ENCODE results near the gene DIDO1.
A peak's percentile ranks its signal among the peaks of the same experiment; 100 is the strongest.
"Not testable (repeated sequence)": the region's sequence is repeated elsewhere in the genome, so short reads cannot be mapped to it uniquely, and the experiment has no call there.

DIDO1 gene

DNA sequence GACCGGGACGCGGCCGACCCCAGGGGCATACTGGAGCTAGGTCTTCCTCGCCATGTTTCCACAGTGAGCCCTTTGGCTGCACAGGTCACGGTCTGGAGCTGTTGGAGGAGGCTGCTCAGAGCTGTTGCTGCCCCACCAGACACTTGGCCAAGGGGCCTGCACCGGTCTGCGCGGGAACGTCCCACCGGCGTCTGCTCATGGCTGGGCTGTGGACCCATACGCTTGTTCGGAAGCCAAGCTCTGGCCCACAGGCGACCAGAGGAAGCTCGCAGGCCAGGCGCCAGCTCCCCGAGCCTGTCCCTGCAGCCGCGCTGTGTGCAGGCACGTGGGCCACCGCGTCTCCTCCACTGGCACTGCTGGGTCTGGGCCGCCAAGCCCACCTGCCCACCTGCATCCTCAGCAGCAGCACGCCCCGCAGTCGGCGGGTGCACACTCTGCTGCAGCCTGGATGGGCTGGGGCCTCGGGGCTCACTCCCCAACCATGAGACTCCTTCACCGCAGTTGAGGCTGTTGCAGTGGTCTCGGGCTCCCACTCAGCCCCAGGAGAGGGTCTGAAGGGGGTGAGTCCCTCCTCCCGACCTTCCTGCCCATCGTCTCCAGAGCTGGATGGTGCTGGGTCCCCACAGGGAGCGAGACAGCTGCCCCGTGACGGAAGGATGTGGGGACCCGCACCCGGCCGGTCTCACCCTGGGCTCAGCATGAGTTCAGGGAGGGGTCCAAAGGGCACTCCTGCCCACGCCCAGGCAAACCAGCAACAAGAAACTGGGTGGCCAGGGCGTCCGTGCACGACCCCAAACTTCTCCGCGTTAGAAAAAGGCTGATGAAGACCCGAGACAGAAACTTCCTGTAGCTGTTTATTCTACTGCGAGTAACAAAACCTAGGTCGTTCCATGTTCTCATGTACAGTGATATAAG, 49.1 kb downstream of the DIDO1 start:
- Mint-ChIP-seq H3K27ac (peak overlapping the region; percentile 53), H3K9me3 (no peaks in the 10 kb centered on the region), H3K27me3 (peaks cover 20% of the 10 kb centered on the region), H3K36me3 (ENCODE audit: low read depth) (peaks cover 39% of the 10 kb centered on the region), H3K4me1 (ENCODE audit: low read depth) (peaks cover 42% of the 10 kb centered on the region), H3K4me3 (no peak overlapping the region)
- intact Hi-C loops (cut with micrococcal nuclease), result no loop called here

GRCh38 chr20:62876501-62876901, 49.8 kb downstream of the DIDO1 start:
- Mint-ChIP-seq H3K9me3 (no peaks in the 10 kb centered on the region), H3K36me3 (ENCODE audit: low read depth) (peaks cover 33% of the 10 kb centered on the region), H3K4me1 (ENCODE audit: low read depth) (peaks cover 44% of the 10 kb centered on the region), H3K27me3 (peaks cover 20% of the 10 kb centered on the region), H3K4me3 (no peak overlapping the region), H3K27ac (peak overlapping the region; percentile 53)
- intact Hi-C loops (cut with micrococcal nuclease), result no loop called here

DNA sequence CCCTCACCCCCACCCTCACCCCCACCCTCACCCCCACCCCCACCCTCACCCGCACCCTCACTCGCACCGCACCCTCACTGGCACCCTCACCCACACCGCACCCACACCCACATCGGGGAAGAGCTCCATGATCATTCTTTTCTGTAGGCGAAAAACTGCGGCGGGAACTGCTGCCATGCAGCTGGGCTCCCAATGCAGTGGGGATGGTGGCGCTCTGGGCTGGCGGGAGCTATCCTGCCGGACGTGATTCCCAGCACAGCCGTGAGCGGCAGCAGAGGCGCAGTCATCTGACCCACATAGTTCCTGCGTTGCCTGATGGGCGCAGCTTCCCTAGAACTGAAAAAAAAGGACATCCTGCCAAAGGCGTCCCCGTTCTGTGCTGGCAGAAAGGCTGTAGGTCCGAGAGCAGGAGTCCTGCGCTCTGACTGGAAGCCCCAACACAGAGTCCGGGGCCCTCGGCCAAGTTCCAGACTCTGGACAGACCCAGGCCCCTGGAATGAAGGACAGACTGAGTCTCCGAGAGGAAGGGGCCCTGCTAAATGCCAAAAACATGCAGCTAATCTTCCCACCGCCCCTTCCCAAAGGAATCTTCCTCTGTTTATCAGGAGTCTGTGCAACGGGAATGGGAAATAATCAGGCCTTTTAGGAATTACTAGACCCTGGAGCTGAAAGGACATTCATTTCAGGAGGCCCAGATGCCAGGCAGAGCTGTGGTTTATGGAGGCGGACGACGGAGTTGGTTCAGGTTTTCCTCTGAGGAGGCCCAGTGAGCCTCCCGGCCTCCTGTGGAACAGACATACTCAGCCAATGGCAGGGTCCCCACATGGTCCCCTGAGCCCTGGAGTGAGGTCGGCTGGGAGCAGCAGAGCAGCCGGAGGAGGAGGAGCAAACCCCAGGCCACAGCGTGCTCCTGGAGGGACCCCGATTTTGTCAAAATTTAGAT, 50.6 kb downstream of the DIDO1 start:
- no peaks in the 10 kb centered on the region for H3K9me3 Mint-ChIP-seq
- H3K4me1 Mint-ChIP-seq (ENCODE audit: low read depth), result peaks cover 44% of the 10 kb centered on the region
- peaks cover 20% of the 10 kb centered on the region for H3K27me3 Mint-ChIP-seq
- intact Hi-C loops (cut with micrococcal nuclease), result no loop called here
- H3K36me3 Mint-ChIP-seq (ENCODE audit: low read depth), result peaks cover 25% of the 10 kb centered on the region
- H3K4me3 Mint-ChIP-seq, result peak overlapping the region; percentile 61
- H3K27ac Mint-ChIP-seq, result peak overlapping the region; percentile 76

DNA sequence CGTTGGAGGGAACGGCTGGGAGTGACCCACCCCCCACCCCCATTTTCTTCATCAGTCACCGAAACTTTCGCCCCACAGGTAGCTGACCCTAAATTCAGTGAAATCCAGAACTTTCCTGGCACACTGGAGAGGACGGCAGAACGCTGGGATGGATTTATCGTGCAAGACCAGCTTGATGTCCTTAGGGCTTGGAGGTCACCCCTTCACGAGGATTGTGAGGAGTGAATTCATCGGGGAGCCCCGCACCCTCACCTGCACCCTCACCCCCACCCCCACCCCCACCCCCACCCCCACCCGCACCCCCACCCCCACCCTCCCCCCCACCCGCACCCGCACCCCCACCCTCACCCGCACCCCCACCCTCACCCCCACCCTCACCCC, 51.4 kb downstream of the DIDO1 start:
- intact Hi-C loops (cut with micrococcal nuclease), result loop anchor here (5.0 kb wide), 1 partner anchor 132 kb away; the partner anchor contains the start of gene BHLHE23
- Mint-ChIP-seq H3K27me3 (peaks cover 21% of the 10 kb centered on the region), H3K36me3 (ENCODE audit: low read depth) (peaks cover 17% of the 10 kb centered on the region), H3K9me3 (no peaks in the 10 kb centered on the region), H3K4me1 (ENCODE audit: low read depth) (peaks cover 44% of the 10 kb centered on the region), H3K27ac (no peak overlapping the region), H3K4me3 (no peak overlapping the region)

- H3K4me3 Mint-ChIP-seq; H3K36me3 Mint-ChIP-seq (ENCODE audit: low read depth); H3K27ac Mint-ChIP-seq; H3K9me3 Mint-ChIP-seq: not testable (repeated sequence)
- intact Hi-C loops (cut with micrococcal nuclease), result loop anchor here (5.0 kb wide), 1 partner anchor 134 kb away; the partner anchor contains the start of gene BHLHE23
- H3K27me3 Mint-ChIP-seq, result peaks cover 21% of the 10 kb centered on the region
- peaks cover 44% of the 10 kb centered on the region for H3K4me1 Mint-ChIP-seq (ENCODE audit: low read depth)
These were observed 52.6 kb downstream of the DIDO1 start for GRCh38 chr20:62873681-62874031.

DNA sequence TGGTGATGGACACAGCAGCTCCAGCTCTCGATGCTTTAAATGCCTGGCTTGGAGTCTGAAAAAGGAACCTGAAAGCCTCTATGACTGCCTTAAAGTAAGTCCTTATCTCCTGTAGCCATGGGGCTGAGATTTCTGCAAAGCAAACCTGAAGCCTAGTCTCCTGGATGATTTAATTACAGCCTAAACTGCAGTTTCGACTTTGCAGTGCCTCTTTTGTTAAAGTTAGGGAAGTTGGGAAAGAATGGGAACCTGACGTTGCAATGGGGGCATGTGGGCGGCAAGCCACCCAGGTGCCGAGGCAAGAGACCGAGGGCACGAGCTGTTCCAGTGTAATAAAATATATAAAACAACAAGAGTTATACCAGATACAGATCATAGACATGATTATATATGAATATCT, 53.0 kb downstream of the DIDO1 start:
- Mint-ChIP-seq H3K4me1 (ENCODE audit: low read depth) (peaks cover 44% of the 10 kb centered on the region), H3K27ac (no peak overlapping the region), H3K27me3 (peaks cover 22% of the 10 kb centered on the region), H3K9me3 (no peaks in the 10 kb centered on the region), H3K4me3 (no peak overlapping the region), H3K36me3 (ENCODE audit: low read depth) (peaks cover 4% of the 10 kb centered on the region)
- intact Hi-C loops (cut with micrococcal nuclease), result loop anchor here (5.0 kb wide), 1 partner anchor 134 kb away; the partner anchor contains the start of gene BHLHE23

DNA sequence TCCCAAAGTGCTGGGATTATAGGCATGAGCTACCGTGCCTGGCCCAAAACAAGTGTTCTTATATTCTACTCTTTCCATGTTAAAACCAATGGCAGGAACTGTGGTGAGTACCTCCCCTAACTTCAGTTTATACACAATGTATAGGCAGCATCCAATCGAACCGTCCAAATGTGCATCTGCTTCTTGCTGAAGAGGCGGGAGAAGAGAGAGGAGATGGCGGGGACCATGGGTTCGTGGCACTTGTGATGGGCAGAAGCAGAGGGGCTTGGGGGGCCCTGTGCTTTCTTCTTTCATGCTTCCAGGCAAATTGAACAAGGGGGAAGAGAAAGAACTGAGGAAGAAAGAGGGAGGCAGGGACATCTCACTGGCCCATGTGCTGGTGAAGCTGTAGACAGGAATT, 53.4 kb downstream of the DIDO1 start:
- no peaks in the 10 kb centered on the region for H3K36me3 Mint-ChIP-seq (ENCODE audit: low read depth)
- intact Hi-C loops (cut with micrococcal nuclease), result loop anchor here (5.0 kb wide), 1 partner anchor 134 kb away; the partner anchor contains the start of gene BHLHE23
- peak overlapping the region; percentile 26 for H3K27ac Mint-ChIP-seq
- H3K9me3 Mint-ChIP-seq, result no peaks in the 10 kb centered on the region
- H3K4me3 Mint-ChIP-seq, result no peak overlapping the region
- H3K27me3 Mint-ChIP-seq, result peaks cover 26% of the 10 kb centered on the region
- peaks cover 44% of the 10 kb centered on the region for H3K4me1 Mint-ChIP-seq (ENCODE audit: low read depth)

DNA sequence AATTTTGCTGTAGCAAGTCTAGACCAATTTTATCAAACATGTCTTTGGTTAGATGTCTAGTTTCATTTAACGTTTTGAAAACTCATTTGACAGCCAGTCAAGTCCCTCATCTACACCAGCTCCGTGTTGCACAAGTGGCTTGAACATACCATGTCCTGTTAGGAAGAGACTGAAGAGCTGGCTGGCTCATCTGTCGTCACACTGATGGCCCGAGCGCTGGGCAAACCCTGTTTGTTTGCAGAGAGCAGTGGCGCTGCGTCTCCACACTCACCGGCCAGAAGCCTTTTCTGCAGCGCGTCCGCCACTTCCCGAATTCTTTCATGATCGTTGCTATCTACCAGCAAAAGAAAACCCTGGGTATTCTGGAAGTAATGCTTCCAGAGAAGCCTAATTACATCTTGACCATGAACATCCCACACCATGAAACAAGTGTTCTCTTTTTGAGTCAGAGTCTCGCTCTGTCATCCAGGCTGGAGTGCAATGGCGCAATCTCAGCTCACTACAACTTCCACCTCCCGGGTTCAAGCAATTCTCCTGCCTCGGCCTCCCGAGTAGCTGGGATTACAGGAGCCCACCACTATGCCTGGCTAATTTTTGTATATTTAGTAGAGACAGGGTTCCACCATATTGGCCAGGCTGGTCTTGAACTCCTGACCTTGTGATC, 54.0 kb downstream of the DIDO1 start:
- Mint-ChIP-seq H3K4me3 (no peak overlapping the region), H3K27me3 (peaks cover 29% of the 10 kb centered on the region), H3K9me3 (no peaks in the 10 kb centered on the region), H3K27ac (peak overlapping the region; percentile 26), H3K4me1 (ENCODE audit: low read depth) (peaks cover 44% of the 10 kb centered on the region), H3K36me3 (ENCODE audit: low read depth) (no peaks in the 10 kb centered on the region)
- intact Hi-C loops (cut with micrococcal nuclease), result loop anchor here (5.0 kb wide), 1 partner anchor 135 kb away; the partner anchor contains the start of gene BHLHE23

DNA sequence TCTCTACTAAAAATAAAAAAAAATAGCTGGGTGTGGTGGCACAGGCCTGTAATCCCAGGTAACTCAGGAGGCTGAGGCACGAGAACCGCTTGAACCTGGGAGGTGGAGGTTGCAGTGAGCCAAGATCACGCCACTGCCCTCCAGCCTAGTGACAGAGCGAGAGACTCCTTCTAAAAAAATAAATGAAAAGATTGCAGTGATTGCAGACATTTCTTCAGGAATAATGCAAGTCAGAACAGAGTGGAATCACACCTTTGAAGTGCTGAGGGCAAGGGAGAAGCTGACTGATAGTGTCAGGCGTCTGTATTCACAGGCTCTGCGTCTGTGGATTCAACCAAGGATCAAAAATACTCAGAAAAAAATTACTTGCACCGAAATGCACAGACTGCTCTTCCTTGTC, 62.1 kb downstream of the DIDO1 start:
- Mint-ChIP-seq H3K4me3 (no peak overlapping the region), H3K4me1 (ENCODE audit: low read depth) (peaks cover 13% of the 10 kb centered on the region), H3K9me3 (no peaks in the 10 kb centered on the region), H3K27me3 (peaks cover 30% of the 10 kb centered on the region), H3K36me3 (ENCODE audit: low read depth) (no peaks in the 10 kb centered on the region), H3K27ac (no peak overlapping the region)
- intact Hi-C loops (cut with micrococcal nuclease), result loop anchor here (5.0 kb wide), 1 partner anchor 88 kb away; the partner anchor contains the start of gene SLC17A9

DNA sequence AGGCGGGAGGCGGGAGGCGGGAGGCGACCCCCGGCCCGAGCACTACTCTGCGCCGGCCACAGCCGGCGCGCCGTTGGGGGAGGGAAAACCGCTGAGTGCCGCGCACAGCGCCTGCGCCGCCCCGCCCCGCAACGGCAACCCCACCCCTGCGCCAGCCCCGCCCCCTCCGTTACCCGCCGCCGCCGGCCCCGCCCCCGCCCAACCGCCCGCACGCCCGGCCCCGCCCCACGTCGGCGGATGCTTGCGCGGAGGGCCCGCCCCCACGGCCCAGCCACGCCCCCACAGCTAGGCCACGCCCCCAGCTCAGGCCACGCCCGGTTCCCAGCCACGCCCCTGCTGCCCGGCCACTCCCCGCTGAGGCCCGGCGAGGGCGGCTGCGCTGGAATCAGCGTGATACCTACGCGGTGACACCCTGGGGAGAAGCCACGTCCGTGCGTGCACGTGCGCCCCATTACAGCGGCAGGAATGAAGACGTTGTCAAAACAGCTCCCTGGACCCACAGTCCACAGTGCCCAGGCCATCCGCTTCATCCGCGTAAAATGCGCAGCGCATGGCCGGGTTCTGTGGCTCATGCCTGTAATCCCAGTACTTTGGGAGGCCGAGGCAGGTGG, 64.5 kb downstream of the DIDO1 start, which contains the start of gene TCFL5:
Gene TCFL5, minus strand, starts transcription at position 97 of the 611 bp plus-strand sequence. CDS start 152 bp downstream, outside the sequence.
- peaks cover 16% of the 10 kb centered on the region for H3K4me1 Mint-ChIP-seq (ENCODE audit: low read depth)
- intact Hi-C loops (cut with micrococcal nuclease), result loop anchor here (5.0 kb wide), 1 partner anchor 90 kb away; the partner anchor contains the start of gene SLC17A9
- peak within 1 kb of the TSS; percentile 56 for H3K4me3 Mint-ChIP-seq
- peaks cover 8% of the 10 kb centered on the region for H3K36me3 Mint-ChIP-seq (ENCODE audit: low read depth)
- peaks cover 22% of the 10 kb centered on the region for H3K27me3 Mint-ChIP-seq
- peak within 1 kb of the TSS; percentile 70 for H3K27ac Mint-ChIP-seq
- H3K9me3 Mint-ChIP-seq, result no peaks in the 10 kb centered on the region

DNA sequence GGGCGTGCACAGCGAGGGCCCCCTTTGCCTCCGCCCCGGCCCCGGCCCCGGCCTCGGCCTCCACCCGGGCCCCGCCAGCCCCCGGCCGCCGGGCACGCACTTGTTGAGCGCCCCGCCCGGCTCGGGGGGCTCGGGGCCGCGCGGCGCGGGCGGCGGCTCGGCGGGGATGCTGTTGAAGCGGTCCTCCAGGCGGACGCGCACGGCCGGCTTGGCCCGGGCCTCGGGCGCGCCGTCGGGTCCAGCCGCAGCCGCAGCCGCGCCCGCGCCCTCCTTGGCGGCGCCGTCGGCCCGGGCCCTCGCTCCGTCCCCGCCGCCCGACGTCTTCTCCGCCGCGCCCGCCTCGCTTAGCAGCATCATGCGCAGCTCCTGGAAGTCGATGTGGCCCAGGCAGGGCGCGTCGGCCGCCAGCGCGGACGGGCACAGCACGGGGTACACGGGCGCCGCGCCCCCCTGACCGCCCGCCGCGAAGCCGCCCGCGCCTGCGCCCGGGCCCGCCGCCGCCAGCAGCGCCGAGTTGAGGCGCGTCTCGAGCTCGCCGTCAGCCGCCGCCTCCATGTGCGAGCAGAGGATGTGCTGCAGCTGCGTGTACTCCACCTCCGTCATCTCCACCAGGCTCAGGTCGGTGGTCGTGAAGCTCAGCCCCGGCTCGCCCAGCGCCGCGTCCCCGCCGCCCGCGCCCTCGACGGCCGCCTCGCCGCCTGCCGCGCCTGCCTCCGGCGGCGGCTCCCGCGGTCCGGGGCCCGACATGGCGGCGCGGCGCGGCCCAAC, 65.2 kb downstream of the DIDO1 start:
- H3K27ac Mint-ChIP-seq, result no peak overlapping the region
- peaks cover 16% of the 10 kb centered on the region for H3K4me1 Mint-ChIP-seq (ENCODE audit: low read depth)
- H3K36me3 Mint-ChIP-seq (ENCODE audit: low read depth), result peaks cover 10% of the 10 kb centered on the region
- H3K4me3 Mint-ChIP-seq, result peak overlapping the region; percentile 56
- intact Hi-C loops (cut with micrococcal nuclease), result loop anchor here (5.0 kb wide), 1 partner anchor 91 kb away; the partner anchor contains the start of gene SLC17A9
- peaks cover 22% of the 10 kb centered on the region for H3K27me3 Mint-ChIP-seq
- H3K9me3 Mint-ChIP-seq, result no peaks in the 10 kb centered on the region

DNA sequence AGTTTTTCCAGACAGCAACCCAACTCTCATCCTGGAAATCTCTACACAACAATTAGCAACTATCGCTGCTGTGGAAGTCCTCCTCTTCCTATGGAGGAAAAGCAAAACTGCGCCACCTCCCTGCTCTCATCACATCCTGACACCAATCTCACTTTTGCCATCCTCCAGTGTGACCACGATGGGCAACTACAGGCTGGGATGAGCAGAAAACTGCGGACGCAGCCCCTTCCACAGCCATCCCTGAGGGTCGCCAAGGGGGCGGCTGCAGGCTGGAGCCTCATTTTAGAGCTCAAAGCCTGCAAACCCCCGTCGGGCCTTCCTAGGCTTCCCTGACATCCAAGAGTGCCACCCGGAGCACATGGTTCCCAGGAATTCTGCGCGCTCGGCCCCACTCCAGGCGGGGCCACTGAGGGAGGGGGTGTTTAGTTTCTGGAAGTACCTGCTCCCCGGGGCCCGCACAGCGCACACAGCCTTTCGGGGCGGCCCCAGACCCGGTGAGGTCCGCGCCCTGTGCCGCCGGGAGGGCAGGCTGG, 65.8 kb downstream of the DIDO1 start:
- H3K9me3 Mint-ChIP-seq, result no peaks in the 10 kb centered on the region
- H3K4me1 Mint-ChIP-seq (ENCODE audit: low read depth), result peaks cover 16% of the 10 kb centered on the region
- H3K27me3 Mint-ChIP-seq, result peaks cover 17% of the 10 kb centered on the region
- H3K27ac Mint-ChIP-seq, result no peak overlapping the region
- intact Hi-C loops (cut with micrococcal nuclease), result loop anchor here (5.0 kb wide), 1 partner anchor 92 kb away; the partner anchor contains the start of gene SLC17A9
- H3K36me3 Mint-ChIP-seq (ENCODE audit: low read depth), result peaks cover 10% of the 10 kb centered on the region
- H3K4me3 Mint-ChIP-seq, result peak overlapping the region; percentile 22
